Measurements from ENCODE around the gene SUN2.
A peak's percentile ranks its signal among the peaks of the same experiment; 100 is the strongest.

The SUN2 gene

GRCh38 chr22:38733724-38734381 is 21.9 kb downstream of the SUN2 start:
- DNase-seq: no peak

- peak; percentile 53 for DNase-seq
Observed at GRCh38 chr22:38733329-38733723, 22.5 kb downstream of the SUN2 start.

- no peak for DNase-seq
Observed at GRCh38 chr22:38732251-38732815, 23.5 kb downstream of the SUN2 start.

GRCh38 chr22:38731703-38732161 is 24.1 kb downstream of the SUN2 start:
- no peak for DNase-seq

GRCh38 chr22:38730411-38730871 is 25.4 kb downstream of the SUN2 start:
- DNase-seq: no peak

- DNase-seq: no peak
Observed at GRCh38 chr22:38729946-38730345, 25.9 kb downstream of the SUN2 start.

- no peak for DNase-seq
Observed at GRCh38 chr22:38728871-38729796, 26.7 kb downstream of the SUN2 start.

GRCh38 chr22:38727530-38728451 is 28.0 kb downstream of the SUN2 start:
- DNase-seq: no peak

GRCh38 chr22:38727123-38727522 is 28.7 kb downstream of the SUN2 start:
- DNase-seq: no peak

- no peak for DNase-seq
Observed at GRCh38 chr22:38725900-38726655, 29.7 kb downstream of the SUN2 start.

- DNase-seq: peak; percentile 38
Observed at GRCh38 chr22:38724926-38725571, 30.7 kb downstream of the SUN2 start.

GRCh38 chr22:38724176-38724575 is 31.6 kb downstream of the SUN2 start:
- no peak for DNase-seq

GRCh38 chr22:38721551-38721950 is 34.2 kb downstream of the SUN2 start:
- DNase-seq: no peak

GRCh38 chr22:38720350-38720749 is 35.4 kb downstream of the SUN2 start:
- DNase-seq: no peak

- no peak for DNase-seq
Observed at GRCh38 chr22:38719196-38719595, 36.6 kb downstream of the SUN2 start.

- DNase-seq: no peak
Observed at GRCh38 chr22:38718414-38718813, 37.4 kb downstream of the SUN2 start.

GRCh38 chr22:38717244-38717643 is 38.6 kb downstream of the SUN2 start:
- DNase-seq: no peak

GRCh38 chr22:38716826-38717225 is 39.0 kb downstream of the SUN2 start:
- DNase-seq: no peak

- no peak for DNase-seq
Observed at GRCh38 chr22:38716271-38716670, 39.5 kb downstream of the SUN2 start.

- DNase-seq: no peak
Observed at GRCh38 chr22:38715852-38716251, 39.9 kb downstream of the SUN2 start.

GRCh38 chr22:38715176-38715764 is 40.5 kb downstream of the SUN2 start:
- no peak for DNase-seq
